Mesenchymal stem cell (in vitro differentiated cells and primary cell): ENCODE results near the gene TMEM115.

Source experiments
- DNase-seq: peaks from one replicate; pipeline ENCODE4 v3.0.0-alpha.2; 2013
- H2AFZ ChIP-seq: one replicate; pipeline ENCODE4 v1.6.1; 2013; ENCODE audit warnings: low read depth, mild to moderate bottlenecking, control low read depth, inconsistent platforms, low read length, moderate library complexity
- H2AK5ac ChIP-seq: 2 replicates; pipeline ENCODE4 v1.6.1; 2013; ENCODE audit warnings: low read length, moderate library complexity, mild to moderate bottlenecking, inconsistent platforms; ENCODE audit not compliant: severe bottlenecking
- H2BK120ac ChIP-seq: one replicate; pipeline ENCODE4 v1.6.1; 2013; ENCODE audit warnings: low read depth, mild to moderate bottlenecking, inconsistent platforms, low read length, moderate library complexity
- H2BK12ac ChIP-seq, 2 experiments: one replicate each; pipeline ENCODE4 v1.6.1; 2013; ENCODE audit warnings: inconsistent platforms in 2 of 2, low read length in 2 of 2, mild to moderate bottlenecking in 2 of 2, moderate library complexity in 2 of 2, control low read depth in 1 of 2
- H2BK15ac ChIP-seq: one replicate; pipeline ENCODE4 v1.6.1; 2013; ENCODE audit warnings: mild to moderate bottlenecking, low read depth, inconsistent platforms; ENCODE audit not compliant: poor library complexity, severe bottlenecking
- H2BK5ac ChIP-seq: 2 replicates; pipeline ENCODE4 v1.6.1; 2013; ENCODE audit warnings: low read depth, mild to moderate bottlenecking, low read length, control low read depth, inconsistent platforms; ENCODE audit not compliant: poor library complexity, severe bottlenecking
- H3K14ac ChIP-seq, 2 experiments: one replicate each; pipeline ENCODE4 v1.6.1; 2013; ENCODE audit warnings: inconsistent platforms in 2 of 2, low read length in 2 of 2, control low read depth in 1 of 2, mild to moderate bottlenecking in 1 of 2, moderate library complexity in 1 of 2
- H3K18ac ChIP-seq, 2 experiments: one replicate each; pipeline ENCODE4 v1.6.1; 2013; ENCODE audit warnings: inconsistent platforms in 2 of 2, low read length in 2 of 2, control low read depth in 1 of 2, low read depth in 1 of 2, mild to moderate bottlenecking in 1 of 2
- H3K23ac ChIP-seq, 2 experiments: one replicate each; pipeline ENCODE4 v1.6.1; 2013; ENCODE audit warnings: inconsistent platforms in 2 of 2, low read length in 2 of 2, mild to moderate bottlenecking in 2 of 2, moderate library complexity in 2 of 2, control low read depth in 1 of 2
- H3K27ac ChIP-seq: 2 replicates; pipeline ENCODE4 v1.5.1; 2013; ENCODE audit warnings: mild to moderate bottlenecking, moderate library complexity, low read length, control low read depth, inconsistent platforms; ENCODE audit not compliant: poor library complexity, severe bottlenecking
- H3K27me3 ChIP-seq, 2 experiments: 2 replicates each; pipeline versions ENCODE4 v1.6.1 to v1.7.0; 2013; ENCODE audit warnings: low read length in 2 of 2, mild to moderate bottlenecking in 2 of 2, moderate library complexity in 2 of 2, control low read depth in 1 of 2, inconsistent platforms in 1 of 2; ENCODE audit not compliant: control insufficient read depth in 1 of 2, insufficient read depth in 1 of 2
- H3K36me3 ChIP-seq, 2 experiments: 2 replicates each; pipeline versions ENCODE4 v1.6.1 to v1.7.0; 2013; ENCODE audit warnings: low read length in 2 of 2, control low read depth in 1 of 2, inconsistent platforms in 1 of 2, low read depth in 1 of 2, mild to moderate bottlenecking in 1 of 2; ENCODE audit not compliant: insufficient read depth in 2 of 2, control insufficient read depth in 1 of 2
- H3K4ac ChIP-seq, 2 experiments: one replicate each; pipeline ENCODE4 v1.6.1; 2013; ENCODE audit warnings: inconsistent platforms in 2 of 2, low read length in 2 of 2, mild to moderate bottlenecking in 2 of 2, moderate library complexity in 2 of 2, control low read depth in 1 of 2, low read depth in 1 of 2
- H3K4me1 ChIP-seq: 2 replicates; pipeline ENCODE4 v1.6.1; 2013; ENCODE audit warnings: low read depth, low read length, control low read depth; ENCODE audit not compliant: control insufficient read depth, insufficient read depth
- H3K4me2 ChIP-seq: 2 replicates; pipeline ENCODE4 v1.6.1; 2013; ENCODE audit warnings: low read length, mild to moderate bottlenecking, inconsistent platforms; ENCODE audit not compliant: poor library complexity, severe bottlenecking
- H3K4me3 ChIP-seq, 2 experiments: 2 replicates each; pipeline versions ENCODE4 v1.5.1 to v1.7.0; 2013; ENCODE audit warnings: low read length in 2 of 2, mild to moderate bottlenecking in 2 of 2, control low read depth in 1 of 2, low read depth in 1 of 2; ENCODE audit not compliant: insufficient read depth in 1 of 2
- H3K79me1 ChIP-seq: replicated peaks from 2 replicates; pipeline ENCODE4 v1.6.1; 2013; ENCODE audit warnings: mild to moderate bottlenecking, control low read depth, low read length, inconsistent platforms; ENCODE audit not compliant: poor library complexity, severe bottlenecking
- H3K9ac ChIP-seq: 2 replicates; pipeline ENCODE4 v1.7.0; 2013; ENCODE audit warnings: mild to moderate bottlenecking, low read length, moderate library complexity
- H3K9me3 ChIP-seq: 2 replicates; pipeline ENCODE4 v1.7.0; 2013; ENCODE audit warnings: mild to moderate bottlenecking, low read length; ENCODE audit not compliant: control insufficient read depth
- H4K8ac ChIP-seq: one replicate; pipeline ENCODE4 v1.6.1; 2013; ENCODE audit warnings: inconsistent platforms, mild to moderate bottlenecking, low read length, moderate library complexity
- H4K91ac ChIP-seq: one replicate; pipeline ENCODE4 v1.6.1; 2013; ENCODE audit warnings: mild to moderate bottlenecking, low read length, inconsistent platforms
- WGBS: methylation state at CpG from one replicate; pipeline ENCODE4 v1.1.7; 2013; ENCODE audit warnings: mixed read lengths; 5-methylcytosine and 5-hydroxymethylcytosine counted together

TMEM115 gene

GRCh38 chr3:50358355-50358910, 888 bp downstream of the TMEM115 start:
- Histone ChIP-seq H3K36me3 (peaks cover 47 to 48% of the 10 kb centered on the region in 2 experiments), H2AFZ (no peak overlapping the region), H2BK120ac (no peak overlapping the region), H3K9ac (peak overlapping the region; percentile 96), H3K23ac (no peak overlapping the region), H3K4me2 (peak overlapping the region; percentile 93), H2AK5ac (no peak overlapping the region), H3K4me1 (peaks cover 40% of the 10 kb centered on the region), H4K8ac (no peak overlapping the region), H3K27ac (no peak overlapping the region), H2BK12ac (no peak overlapping the region), H3K14ac (no peak overlapping the region), H3K9me3 (no peaks in the 10 kb centered on the region), H3K27me3 (no peaks in the 10 kb centered on the region), H4K91ac (peak overlapping the region; percentile 9), H2BK15ac (no peak overlapping the region), H3K4me3 (peak overlapping the region; percentile 90 to 95), H2BK5ac (no peak overlapping the region), H3K79me1 (peaks cover 16% of the 10 kb centered on the region), H3K18ac (no peak overlapping the region), H3K4ac (peak overlapping the region; percentile 86 to 95)
- 76% methylated on average over 22 of the region's 24 CpGs for WGBS
- no peak for DNase-seq

DNA sequence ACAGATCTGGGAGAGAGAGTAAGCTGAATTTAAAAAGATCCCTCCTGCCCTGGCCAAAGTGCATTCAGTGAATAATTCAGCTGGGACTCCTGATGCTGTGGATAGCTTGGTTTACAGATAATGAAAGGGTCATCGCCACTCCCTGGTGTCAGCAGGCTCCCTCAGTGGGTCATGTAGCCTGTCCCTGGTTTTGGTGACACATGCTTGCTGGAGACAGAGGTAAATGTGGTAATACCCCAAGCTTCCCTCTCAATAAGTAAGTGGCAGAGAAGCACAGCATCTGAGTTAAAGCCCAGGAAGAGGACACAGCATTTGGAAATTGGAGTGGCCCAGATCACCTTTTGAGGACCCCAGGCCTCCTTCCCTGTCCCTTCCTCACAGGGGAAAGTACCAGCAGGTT, 1.8 kb downstream of the TMEM115 start:
- no peak overlapping the region for H2AFZ ChIP-seq
- H4K91ac ChIP-seq = no peak overlapping the region
- peak overlapping the region in 1 of 2 experiments; percentile 29 for H3K14ac ChIP-seq
- H2BK120ac ChIP-seq = no peak overlapping the region
- H4K8ac ChIP-seq = no peak overlapping the region
- no peak overlapping the region for H3K23ac ChIP-seq
- no peak for DNase-seq
- H3K9ac ChIP-seq = peak overlapping the region; percentile 96
- no peak overlapping the region for H3K4ac ChIP-seq
- peak overlapping the region; percentile 93 for H3K4me2 ChIP-seq
- H3K9me3 ChIP-seq = no peaks in the 10 kb centered on the region
- no peaks in the 10 kb centered on the region for H3K27me3 ChIP-seq
- H2AK5ac ChIP-seq = no peak overlapping the region
- H3K27ac ChIP-seq = no peak overlapping the region
- no peak overlapping the region for H2BK5ac ChIP-seq
- peaks cover 52 to 56% of the 10 kb centered on the region in 2 experiments for H3K36me3 ChIP-seq
- H3K4me1 ChIP-seq = peaks cover 43% of the 10 kb centered on the region
- WGBS = 81% methylated on average over 1 of the region's 1 CpG
- peaks cover 17% of the 10 kb centered on the region for H3K79me1 ChIP-seq
- no peak overlapping the region for H3K18ac ChIP-seq
- no peak overlapping the region for H2BK15ac ChIP-seq
- H3K4me3 ChIP-seq = peak overlapping the region; percentile 34 to 95
- no peak overlapping the region for H2BK12ac ChIP-seq

DNA sequence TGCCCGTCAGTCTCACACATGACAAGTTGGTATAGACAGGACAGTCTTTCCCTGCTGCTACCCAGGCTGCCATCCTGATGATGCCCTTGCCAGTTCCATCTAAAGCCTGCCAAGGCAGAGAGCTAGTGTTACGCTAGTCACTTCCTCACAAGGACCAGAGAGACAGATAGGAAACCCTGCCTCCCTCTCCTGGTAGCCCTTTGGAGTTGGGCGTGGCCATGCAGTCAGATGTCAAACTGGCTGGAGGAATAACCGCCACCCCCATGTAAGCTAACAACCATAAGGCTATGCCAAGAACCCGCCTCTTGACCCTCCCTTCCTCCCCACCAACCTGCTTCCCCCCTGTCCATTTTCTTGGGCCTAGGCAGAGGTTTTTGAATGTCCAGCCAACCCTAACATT, 2.8 kb downstream of the TMEM115 start:
- Histone ChIP-seq H3K4me3 (peak overlapping the region in 1 of 2 experiments; percentile 95), H2BK120ac (no peak overlapping the region), H2BK15ac (no peak overlapping the region), H3K27me3 (no peaks in the 10 kb centered on the region), H2BK12ac (no peak overlapping the region), H3K14ac (no peak overlapping the region), H4K91ac (no peak overlapping the region), H3K18ac (no peak overlapping the region), H3K36me3 (peaks cover 56 to 58% of the 10 kb centered on the region in 2 experiments), H3K27ac (no peak overlapping the region), H2AFZ (no peak overlapping the region), H2AK5ac (no peak overlapping the region), H3K4me2 (peak overlapping the region; percentile 93), H3K4ac (no peak overlapping the region), H3K4me1 (peaks cover 48% of the 10 kb centered on the region), H3K79me1 (peaks cover 22% of the 10 kb centered on the region), H3K9ac (peak overlapping the region; percentile 96), H3K9me3 (no peaks in the 10 kb centered on the region), H4K8ac (no peak overlapping the region), H2BK5ac (no peak overlapping the region), H3K23ac (no peak overlapping the region)
- 92% methylated on average over 5 of the region's 5 CpGs for WGBS
- no peak for DNase-seq

DNA sequence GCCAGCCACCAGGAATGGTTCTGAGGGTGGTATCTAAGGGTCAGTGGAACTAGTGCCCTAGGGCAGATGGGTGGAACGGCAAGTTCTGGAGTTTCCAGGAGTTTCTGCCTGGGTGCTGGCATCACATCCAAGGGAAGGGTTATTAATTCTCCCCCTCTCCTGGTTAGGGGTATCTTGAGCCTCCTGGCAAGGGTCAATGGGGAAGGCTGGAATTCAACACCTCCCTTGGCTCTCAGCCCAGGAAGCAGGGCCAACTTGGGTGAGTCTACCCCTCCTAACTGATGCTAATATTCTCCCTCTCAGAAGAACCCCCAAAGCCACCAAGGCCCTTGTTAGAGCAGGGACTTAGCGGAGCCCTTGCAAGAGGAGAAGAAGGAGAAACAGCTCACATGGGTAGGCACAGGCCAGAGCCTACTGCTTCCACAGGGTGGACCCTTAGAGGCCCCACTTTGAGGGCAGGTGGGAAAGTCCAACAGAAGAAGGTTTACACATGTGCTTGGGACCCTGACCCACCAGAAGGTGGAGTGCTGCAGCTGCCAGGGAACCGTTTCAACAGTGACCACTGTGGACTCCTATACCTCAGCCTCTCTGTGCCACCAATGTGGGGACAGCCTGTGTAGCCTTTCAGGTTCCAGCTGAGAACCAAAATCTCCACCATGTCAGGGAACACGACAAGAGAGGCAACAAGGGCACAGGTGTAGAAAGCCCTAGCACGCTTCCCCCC, 3.3 kb downstream of the TMEM115 start:
- peak overlapping the region; percentile 93 for H3K4me2 ChIP-seq
- peaks cover 54% of the 10 kb centered on the region for H3K4me1 ChIP-seq
- no peak overlapping the region for H2BK120ac ChIP-seq
- no peak overlapping the region for H3K27ac ChIP-seq
- no peak for DNase-seq
- H3K4me3 ChIP-seq = peak overlapping the region in 1 of 2 experiments; percentile 95
- peaks cover 56 to 60% of the 10 kb centered on the region in 2 experiments for H3K36me3 ChIP-seq
- no peak overlapping the region for H3K4ac ChIP-seq
- H2BK15ac ChIP-seq = no peak overlapping the region
- H3K27me3 ChIP-seq = no peaks in the 10 kb centered on the region
- H3K9me3 ChIP-seq = no peaks in the 10 kb centered on the region
- no peak overlapping the region for H2AFZ ChIP-seq
- no peak overlapping the region for H2BK5ac ChIP-seq
- H3K14ac ChIP-seq = no peak overlapping the region
- peaks cover 26% of the 10 kb centered on the region for H3K79me1 ChIP-seq
- H4K8ac ChIP-seq = no peak overlapping the region
- no peak overlapping the region for H2AK5ac ChIP-seq
- WGBS = 81% methylated on average over 5 of the region's 5 CpGs
- no peak overlapping the region for H3K18ac ChIP-seq
- no peak overlapping the region for H4K91ac ChIP-seq
- peak overlapping the region; percentile 96 for H3K9ac ChIP-seq
- no peak overlapping the region for H2BK12ac ChIP-seq
- H3K23ac ChIP-seq = no peak overlapping the region
